Effector memory CD4-positive, alpha-beta T cell (primary cell): ENCODE results near the gene SMAP2.
"Not testable (repeated sequence)": the region's sequence is repeated elsewhere in the genome, so short reads cannot be mapped to it uniquely, and the experiment has no call there.

Source experiments
- DNase-seq, 3 donors: peaks; one replicate each; pipeline ENCODE4 v3.0.0-alpha.2; 2020
- H3K27ac ChIP-seq: 2 replicates; pipeline ENCODE4 v1.7.0; 2013; ENCODE audit warnings: mild to moderate bottlenecking, low read length, moderate library complexity; ENCODE audit not compliant: insufficient read depth, poor library complexity, severe bottlenecking
- H3K27me3 ChIP-seq: replicated peaks from 2 replicates; pipeline ENCODE4 v1.7.0; 2013; ENCODE audit warnings: mild to moderate bottlenecking, low read length; ENCODE audit not compliant: insufficient read depth, control insufficient read depth, poor library complexity, severe bottlenecking
- H3K36me3 ChIP-seq: 2 replicates; pipeline ENCODE4 v1.7.0; 2013; ENCODE audit warnings: mild to moderate bottlenecking, low read length, moderate library complexity; ENCODE audit not compliant: control insufficient read depth, insufficient read depth
- H3K4me1 ChIP-seq: 2 replicates; pipeline ENCODE4 v1.7.0; 2013; ENCODE audit warnings: low read length, mild to moderate bottlenecking; ENCODE audit not compliant: control insufficient read depth, insufficient read depth, poor library complexity, severe bottlenecking
- H3K4me3 ChIP-seq: 2 replicates; pipeline ENCODE4 v1.7.0; 2013; ENCODE audit warnings: low read length, low read depth, mild to moderate bottlenecking; ENCODE audit not compliant: insufficient read depth, poor library complexity, severe bottlenecking
- H3K9me3 ChIP-seq: 2 replicates; pipeline ENCODE4 v1.7.0; 2013; ENCODE audit warnings: mild to moderate bottlenecking, low read length, moderate library complexity; ENCODE audit not compliant: control insufficient read depth
- total RNA-seq, 3 donors: gene quantifications; one replicate each; lab custom pipeline; 2026; lab: John Stamatoyannopoulos, UW

SMAP2 gene
- 161 to 271 (median 230) reads per million in 3 donors for total RNA-seq

GRCh38 chr1:40373323-40374283 lies at the start of gene SMAP2:
TSS of gene SMAP2 (plus strand) at chr1:40373727. CDS start at chr1:40374121, 394 bp downstream.
- peak; percentile 89 to 94 (median 94) for DNase-seq
- Histone ChIP-seq H3K27ac (peak within 1 kb of the TSS; percentile 97), H3K36me3 (peaks cover 6% of the 10 kb centered on the region), H3K4me1 (peaks cover 12% of the 10 kb centered on the region), H3K27me3 (no peaks in the 10 kb centered on the region), H3K9me3 (no peaks in the 10 kb centered on the region), H3K4me3 (peak within 1 kb of the TSS; percentile 99)

GRCh38 chr1:40331403-40331802 lies 42.1 kb upstream of the SMAP2 start:
- H3K9me3 ChIP-seq, H3K27me3 ChIP-seq, H3K27ac ChIP-seq, H3K4me1 ChIP-seq, DNase-seq, H3K4me3 ChIP-seq, H3K36me3 ChIP-seq: not testable (repeated sequence)

DNA sequence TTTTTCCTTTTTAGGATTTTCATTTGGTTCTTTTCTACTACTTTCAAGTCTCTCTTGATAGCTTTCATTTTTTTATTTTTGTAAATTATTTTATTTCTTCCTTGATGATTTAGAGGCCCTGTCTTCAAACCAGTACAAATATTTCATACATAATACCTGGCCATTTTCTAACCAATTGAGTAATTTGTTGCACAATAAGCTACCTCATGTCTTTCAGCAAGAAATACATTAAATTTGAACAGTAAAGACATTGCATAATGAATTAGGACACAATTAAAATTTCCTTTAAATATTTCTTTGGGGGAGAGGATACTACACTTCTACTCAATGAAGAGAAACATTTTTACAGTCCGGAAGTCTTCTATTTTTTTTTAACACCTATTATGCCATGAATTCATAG lies 40.8 kb upstream of the SMAP2 start:
- H3K4me1 ChIP-seq: no peaks in the 10 kb centered on the region
- H3K9me3 ChIP-seq: no peaks in the 10 kb centered on the region
- no peaks in the 10 kb centered on the region for H3K27me3 ChIP-seq
- no peak for DNase-seq
- no peaks in the 10 kb centered on the region for H3K36me3 ChIP-seq
- no peak overlapping the region for H3K27ac ChIP-seq
- H3K4me3 ChIP-seq: no peak overlapping the region

DNA sequence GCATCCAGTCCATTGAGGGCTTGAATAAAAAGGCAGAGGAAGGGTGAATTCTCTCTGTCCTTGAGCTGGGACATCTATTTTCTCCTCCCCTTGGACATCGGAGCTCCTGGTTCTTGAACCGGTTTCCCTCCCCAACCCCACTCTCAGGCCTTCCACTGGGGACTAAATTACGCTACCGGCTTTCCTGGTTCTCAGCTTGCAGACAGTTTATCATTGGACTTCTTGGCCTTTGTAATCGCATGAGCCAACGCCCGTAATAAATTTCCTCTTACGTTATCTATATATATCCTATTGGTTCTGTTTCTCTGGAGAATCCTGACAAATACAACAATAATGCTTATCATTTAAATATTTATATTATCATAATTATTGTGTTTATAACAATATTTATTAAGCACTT lies 36.1 kb upstream of the SMAP2 start:
- Histone ChIP-seq H3K27ac (no peak overlapping the region), H3K4me3 (no peak overlapping the region), H3K27me3 (no peaks in the 10 kb centered on the region), H3K9me3 (no peaks in the 10 kb centered on the region), H3K4me1 (peaks cover 5% of the 10 kb centered on the region), H3K36me3 (no peaks in the 10 kb centered on the region)
- no peak for DNase-seq

DNA sequence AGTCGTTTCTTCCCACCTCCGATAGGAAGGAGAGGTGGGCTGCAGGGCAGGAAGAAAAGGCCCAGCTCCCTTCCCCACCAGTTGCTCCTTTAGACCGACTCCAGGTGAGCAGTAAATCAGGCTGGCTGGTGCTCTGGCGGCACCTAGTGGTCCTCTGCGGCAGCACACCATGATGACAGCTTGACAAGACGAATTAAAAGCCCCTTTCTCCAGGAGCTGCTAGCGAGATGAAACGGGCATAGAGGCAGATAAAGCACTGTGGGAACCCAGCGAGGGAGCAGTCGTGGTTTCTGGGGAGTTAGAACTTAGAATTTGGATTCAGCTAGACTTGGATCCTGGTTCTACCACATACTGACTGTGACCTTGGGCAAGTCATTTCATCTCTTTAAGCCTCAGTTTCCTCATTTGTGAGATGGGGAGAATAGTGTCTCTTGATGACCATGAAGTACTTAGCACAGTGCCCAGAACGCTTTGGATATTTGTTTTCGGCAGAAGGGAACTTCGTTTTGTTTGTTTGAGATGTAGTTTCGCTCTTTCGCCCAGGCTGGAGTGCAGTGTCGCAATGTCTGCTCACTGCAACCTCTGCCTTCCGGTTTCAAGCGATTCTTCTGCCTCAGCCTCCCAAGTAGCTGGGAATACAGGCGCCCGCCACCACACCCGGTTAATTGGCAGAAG lies 34.6 kb upstream of the SMAP2 start:
- H3K27me3 ChIP-seq: no peaks in the 10 kb centered on the region
- no peaks in the 10 kb centered on the region for H3K36me3 ChIP-seq
- H3K9me3 ChIP-seq: no peaks in the 10 kb centered on the region
- no peak overlapping the region for H3K27ac ChIP-seq
- peak; percentile 76 to 78 (median 77) for DNase-seq
- H3K4me3 ChIP-seq: no peak overlapping the region
- H3K4me1 ChIP-seq: peaks cover 5% of the 10 kb centered on the region

GRCh38 chr1:40339420-40340323 lies 33.9 kb upstream of the SMAP2 start:
- Histone ChIP-seq H3K4me1 (peaks cover 5% of the 10 kb centered on the region), H3K27me3 (no peaks in the 10 kb centered on the region), H3K27ac (no peak overlapping the region), H3K9me3 (no peaks in the 10 kb centered on the region), H3K36me3 (no peaks in the 10 kb centered on the region), H3K4me3 (no peak overlapping the region)
- no peak for DNase-seq

DNA sequence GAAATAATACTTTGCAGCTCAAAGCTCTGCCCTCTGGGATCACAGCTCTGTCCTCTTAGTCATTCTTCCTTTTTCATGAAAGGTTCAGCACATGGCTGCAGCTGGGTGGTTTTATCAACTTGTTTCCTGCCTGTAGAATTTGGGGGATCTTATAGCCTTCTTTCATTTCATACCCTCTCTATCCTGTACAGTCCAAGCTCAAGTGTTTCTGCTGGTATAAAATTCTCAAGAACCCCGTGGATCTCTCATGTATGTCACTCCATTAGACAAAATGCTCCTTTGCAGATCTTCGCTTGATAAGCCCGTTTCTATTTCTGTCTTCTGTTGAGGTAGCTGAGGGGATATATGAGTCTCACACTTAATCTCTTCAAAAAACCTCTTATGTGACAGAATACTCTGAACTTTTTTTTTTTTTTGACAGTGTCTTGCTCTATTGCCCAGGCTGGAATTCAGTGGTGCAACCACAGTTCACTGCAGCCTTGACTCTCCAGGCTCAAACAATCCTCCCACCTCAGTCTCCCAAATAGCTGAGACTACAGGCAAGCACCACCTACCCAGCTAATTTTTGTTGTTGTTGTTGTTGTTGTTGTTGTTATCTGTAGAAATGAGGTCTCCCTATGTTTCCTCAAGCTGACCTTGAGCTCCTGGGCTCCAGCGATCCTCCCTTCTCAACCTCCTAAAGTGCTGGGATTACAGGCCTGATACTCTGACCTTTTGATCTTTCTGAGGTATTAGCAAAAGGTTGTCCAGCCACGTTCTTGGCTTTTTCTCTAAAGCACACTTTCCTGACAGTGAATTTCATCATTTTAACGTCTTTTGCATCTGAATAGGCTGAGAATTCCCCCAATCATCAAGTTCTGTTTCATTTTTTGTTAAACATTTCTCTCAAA lies 31.8 kb upstream of the SMAP2 start:
- H3K27ac ChIP-seq: no peak overlapping the region
- peaks cover 5% of the 10 kb centered on the region for H3K4me1 ChIP-seq

GRCh38 chr1:40342381-40342717 lies 31.2 kb upstream of the SMAP2 start:
- H3K4me3 ChIP-seq, H3K4me1 ChIP-seq, H3K36me3 ChIP-seq, H3K27ac ChIP-seq, H3K27me3 ChIP-seq, DNase-seq, H3K9me3 ChIP-seq: not testable (repeated sequence)

More for the DNA sequence above, 31.8 kb upstream of the SMAP2 start:
- Histone ChIP-seq H3K4me3 (no peak overlapping the region), H3K9me3 (no peaks in the 10 kb centered on the region), H3K36me3 (no peaks in the 10 kb centered on the region), H3K27me3 (no peaks in the 10 kb centered on the region)
- DNase-seq: no peak

DNA sequence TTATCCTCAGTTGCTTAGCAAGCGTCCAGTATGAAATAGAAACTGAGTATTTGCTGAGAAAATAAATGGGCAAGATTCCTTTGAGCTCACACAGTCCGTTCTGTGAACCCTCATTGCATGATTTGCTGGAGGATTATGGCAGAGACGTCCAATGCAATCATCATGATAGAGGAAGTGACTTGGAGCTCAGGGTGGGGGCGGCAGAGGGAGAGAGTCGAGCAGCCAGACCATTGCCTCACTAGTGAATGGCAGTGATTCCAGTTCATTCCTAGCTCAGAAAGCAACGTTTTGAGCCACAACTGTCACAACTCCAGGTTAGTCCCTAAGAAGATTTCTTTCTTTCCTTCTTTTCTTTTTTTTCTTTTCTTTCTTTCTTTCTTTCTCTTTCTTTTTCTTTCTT lies 28.9 kb upstream of the SMAP2 start:
- H3K36me3 ChIP-seq: no peaks in the 10 kb centered on the region
- H3K27me3 ChIP-seq: no peaks in the 10 kb centered on the region
- no peaks in the 10 kb centered on the region for H3K9me3 ChIP-seq
- H3K4me1 ChIP-seq: no peaks in the 10 kb centered on the region
- H3K27ac ChIP-seq: no peak overlapping the region
- no peak for DNase-seq
- no peak overlapping the region for H3K4me3 ChIP-seq
